A549 (cell line): ENCODE measurements around the gene PDZD7. TPM values are rescaled to one million over a fixed set of nuclear protein-coding genes. Genes with fewer than 3 reads are reported as not detected.

Source experiments
- ATAC-seq, 2 experiments: fragments of 200-7000 bp in 1 of 2; fragments of >200 bp in 1 of 2; cut with Nextera tagmentation in 1 of 2; cut with Tn5 transposase in 1 of 2; 3 replicates each; pipeline versions ENCODE4 v1.8.0 to v1.9.1; 2018 to 2020; ENCODE audit warnings: mild to moderate bottlenecking in 1 of 2, moderate library complexity in 1 of 2
- CTCF ChIA-PET: fragments of 300-600 bp; sonication (Branson Sonifier 250); formaldehyde crosslinking; extraction: SDS; loops from one replicate; lab custom pipeline; 2021; ENCODE audit warnings: antibody characterized with exemption, inconsistent platforms; lab: Yijun Ruan, JAX
- POLR2A ChIA-PET: fragments of 350-600 bp; formaldehyde crosslinking; extraction: SDS; loops from one replicate; lab custom pipeline; 2021; ENCODE audit warnings: antibody characterized with exemption, inconsistent platforms; lab: Yijun Ruan, JAX
- DNase-seq, 2 experiments: peaks; one replicate each; pipeline versions ENCODE4 v3.0.0 to v3.0.0-alpha.2; 2011 to 2016; ENCODE audit warnings: low read depth in 1 of 2, low spot score in 1 of 2
- FAIRE-seq: peaks from 2 replicates; lab custom pipeline; 2011; peaks lifted over from hg19 to GRCh38; lab: Jason Lieb, UNC
- H3K27ac ChIP-seq, 2 experiments: fragments of >200 bp; sonication (Bioruptor Twin); formaldehyde crosslinking; 3 replicates each; pipeline ENCODE4 v1.5.1; 2016 to 2017
- H3K4me1 ChIP-seq: fragments of >200 bp; sonication (Bioruptor Twin); formaldehyde crosslinking; 3 replicates; pipeline ENCODE4 v1.6.1; 2016
- H3K4me2 ChIP-seq: fragments of >200 bp; sonication (Bioruptor Twin); formaldehyde crosslinking; 3 replicates; pipeline ENCODE4 v1.6.1; 2016
- H3K4me3 ChIP-seq: fragments of >200 bp; sonication (Bioruptor Twin); formaldehyde crosslinking; 3 replicates; pipeline ENCODE4 v1.5.1; 2016
- H3K9me3 ChIP-seq: fragments of >200 bp; sonication (Bioruptor Twin); formaldehyde crosslinking; 3 replicates; pipeline ENCODE4 v1.6.1; 2016
- ATOH8 ChIP-seq: fragments of 250-450 bp; sonication (Bioruptor Pico); IDR thresholded peaks from 2 replicates; pipeline ENCODE4 v1.5.0; 2020; ENCODE audit warnings: low read depth, mild to moderate bottlenecking, moderate library complexity
- BCL3 ChIP-seq: fragments of >200 bp; sonication (Bioruptor Twin); formaldehyde crosslinking; IDR thresholded peaks from 3 replicates; pipeline ENCODE4 v1.6.1; 2016
- CBX2 ChIP-seq: fragments of 200-600 bp; sonication (generic); IDR thresholded peaks from 2 replicates; pipeline ENCODE4 v1.6.1; 2016; ENCODE audit warnings: low read depth, mild to moderate bottlenecking, borderline replicate concordance
- CBX8 ChIP-seq: fragments of 200-600 bp; sonication (generic); IDR thresholded peaks from 2 replicates; pipeline ENCODE4 v1.6.1; 2016
- CTCF ChIP-seq: fragments of >200 bp; sonication (Bioruptor Twin); formaldehyde crosslinking; IDR thresholded peaks from 3 replicates; pipeline ENCODE4 v1.5.1; 2016
- E2F6 ChIP-seq: IDR thresholded peaks from 2 replicates; pipeline ENCODE4 v1.6.1; 2012; ENCODE audit warnings: low read depth, borderline replicate concordance
- GATA3 ChIP-seq: IDR thresholded peaks from 2 replicates; pipeline ENCODE4 v1.6.1; 2012; ENCODE audit warnings: borderline replicate concordance
- HES2 ChIP-seq: fragments of >200 bp; sonication (Bioruptor Twin); formaldehyde crosslinking; IDR thresholded peaks from 2 replicates; pipeline ENCODE4 v1.6.1; 2016
- HOXB13 ChIP-seq: fragments of 250-450 bp; sonication (Bioruptor Pico); IDR thresholded peaks from 2 replicates; pipeline ENCODE4 v1.5.0; 2020; ENCODE audit warnings: low read depth, mild to moderate bottlenecking, moderate library complexity
- MAX ChIP-seq: IDR thresholded peaks from 2 replicates; pipeline ENCODE4 v1.6.1; 2012
- MYC ChIP-seq: IDR thresholded peaks from 2 replicates; pipeline ENCODE4 v1.6.1; 2012; ENCODE audit warnings: mild to moderate bottlenecking, inconsistent platforms, low read length, improper control_type of control experiment, borderline replicate concordance
- PHF8 ChIP-seq: fragments of 200-600 bp; sonication (generic); IDR thresholded peaks from 2 replicates; pipeline ENCODE4 v1.6.1; 2016; ENCODE audit warnings: low read depth, mild to moderate bottlenecking, antibody characterized with exemption, moderate library complexity, borderline replicate concordance
- POLR2AphosphoS2 ChIP-seq: conservative IDR thresholded peaks from 2 replicates; pipeline ENCODE4 v1.6.1; 2012; ENCODE audit warnings: low read length, improper control_type of control experiment, inconsistent platforms
- RAD21 ChIP-seq, 2 experiments: fragments of >200 bp in 1 of 2; sonication (Bioruptor Twin) in 1 of 2; formaldehyde crosslinking in 1 of 2; IDR thresholded peaks in 1 of 2; conservative IDR thresholded peaks in 1 of 2; 2 replicates in 1 of 2; 3 replicates in 1 of 2; pipeline ENCODE4 v1.6.1; 2012 to 2018; ENCODE audit warnings: inconsistent platforms in 1 of 2
- RFX5 ChIP-seq: fragments of 450-650 bp; IDR thresholded peaks from 2 replicates; pipeline ENCODE4 v1.7.1; 2014; ENCODE audit warnings: antibody characterized with exemption, mild to moderate bottlenecking, moderate library complexity
- SMC3 ChIP-seq: fragments of >200 bp; sonication (Bioruptor Twin); formaldehyde crosslinking; IDR thresholded peaks from 3 replicates; pipeline ENCODE4 v1.6.1; 2018; ENCODE audit warnings: inconsistent platforms
- TFCP2L1 ChIP-seq: fragments of 250-450 bp; sonication (Bioruptor Pico); IDR thresholded peaks from 2 replicates; pipeline ENCODE4 v1.5.0; 2021; ENCODE audit warnings: mild to moderate bottlenecking
- TP53 ChIP-seq: fragments of 250-450 bp; sonication (Bioruptor Pico); IDR thresholded peaks from 2 replicates; pipeline ENCODE4 v1.5.0; 2021; ENCODE audit warnings: mild to moderate bottlenecking, moderate library complexity
- ZNF302 ChIP-seq: fragments of 250-450 bp; sonication (Bioruptor Pico); IDR thresholded peaks from 2 replicates; pipeline ENCODE4 v1.9.0; 2021; ENCODE audit warnings: inconsistent platforms, mild to moderate bottlenecking, moderate library complexity
- WGBS: methylation state at CpG from one replicate; pipeline ENCODE4 v1.1.6; 2017; ENCODE audit errors: missing lambda C conversion rate; 5-methylcytosine and 5-hydroxymethylcytosine counted together
- polyA plus RNA-seq, 4 experiments: library from polyadenylated mRNA; depleted of rRNA in 3 of 4; stranded (reverse); fragments of >200 nt; fragmentation: RNase III in 1 of 4; extraction: RNeasy Plus Mini Kit Qiagen cat#74134 plus additional on column Dnase treatment in 1 of 4; gene quantifications; 2 replicates in 3 of 4; 3 replicates in 1 of 4; pipeline ENCODE4 v1.2.3, GENCODE V29; 2011 to 2017

The PDZD7 gene
- polyA plus RNA-seq, 2 of the 4 experiments (the other 2 are of a cell fraction) = 0.21 to 0.56 TPM

- CTCF ChIA-PET = interaction anchor here (0.6 to 59.3 kb wide), 9 partner anchors 9 to 144 kb away, joined by 3 to 2364 read pairs (median 5); partner anchors contain the start of genes KAZALD1, LZTS2, MRPL43 and PDZD7
Observed at GRCh38 chr10:101019440-101019703, 11.6 kb downstream of the PDZD7 start.

GRCh38 chr10:101018600-101019439 lies 12.1 kb downstream of the PDZD7 start:
- peaks cover 14% of the 10 kb centered on the region for H3K4me1 ChIP-seq
- WGBS = 47% methylated on average over 31 of the region's 45 CpGs
- peak overlapping the region; percentile 55 for H3K4me2 ChIP-seq
- ChIA-PET CTCF (interaction anchor here (0.6 to 59.3 kb wide), 13 partner anchors 8 to 503 kb away, joined by 3 to 2364 read pairs (median 4); partner anchors contain the start of genes KAZALD1, LZTS2, MRPL43 and PDZD7), POLR2A (interaction anchor here (0.6 to 1.0 kb wide), 3 partner anchors 12 to 27 kb away, joined by 3 to 15 read pairs (median 4); partner anchors contain the start of genes PDZD7 and SFXN3)
- FAIRE-seq = no peak
- H3K9me3 ChIP-seq = no peaks in the 10 kb centered on the region
- ATAC-seq = peak; percentile 80 to 93
- H3K4me3 ChIP-seq = no peak overlapping the region
- H3K27ac ChIP-seq = peak overlapping the region; percentile 35 to 76; a peak in 4 of 6 replicates
- TF ChIP-seq TP53 = no peak
- TF ChIP-seq MYC = peak; percentile 79; the same call in 1 of the 2 replicates
- no peak for TF ChIP-seq RFX5
- TF ChIP-seq E2F6 = no peak
- no peak for TF ChIP-seq HOXB13 (CRISPR knock-in tag)
- no peak for TF ChIP-seq ZNF302 (CRISPR knock-in tag)
- no peak for TF ChIP-seq GATA3
- no peak for TF ChIP-seq POLR2AphosphoS2
- TF ChIP-seq PHF8 = no peak
- peak; percentile 51; the same call in 2 of the 3 replicates for TF ChIP-seq SMC3
- peak; percentile 75 to 78 for TF ChIP-seq RAD21 (conservative IDR thresholded peaks at IDR 0.05 in 1 of 2, IDR thresholded peaks at IDR 0.05 in 1 of 2)
- no peak for TF ChIP-seq BCL3
- TF ChIP-seq CTCF = peak; percentile 78
- peak; percentile 81 for TF ChIP-seq MAX
- DNase-seq = peak; percentile 82 to 95

More at GRCh38 chr10:101019440-101019703, 11.6 kb downstream of the PDZD7 start:
- WGBS = 59% methylated on average over 2 of the region's 2 CpGs
- POLR2A ChIA-PET = interaction anchor here (0.6 to 1.0 kb wide), 3 partner anchors 12 to 27 kb away, joined by 3 to 15 read pairs (median 4); partner anchors contain the start of genes PDZD7 and SFXN3
- DNase-seq (no peak), FAIRE-seq (no peak), ATAC-seq (no peak)
- Histone ChIP-seq H3K27ac (peak overlapping the region in 1 of 2 experiments; percentile 76; a peak in 1 of 6 replicates), H3K9me3 (no peaks in the 10 kb centered on the region), H3K4me3 (no peak overlapping the region), H3K4me2 (peak overlapping the region; percentile 55), H3K4me1 (peaks cover 14% of the 10 kb centered on the region)
- no peak for TF ChIP-seq HOXB13 (CRISPR knock-in tag)
- TF ChIP-seq ATOH8 (CRISPR knock-in tag) = no peak
- no peak for TF ChIP-seq CBX8
- TF ChIP-seq HES2 = no peak
- no peak for TF ChIP-seq TFCP2L1 (CRISPR knock-in tag)
- no peak for TF ChIP-seq CBX2
